Measurements from ENCODE around the gene CACNA1E. TPM values are rescaled to one million over a fixed set of nuclear protein-coding genes. Genes with fewer than 3 reads are reported as not detected.

The CACNA1E gene
- total and polyA plus RNA-seq, 2 donors (not counting 1 experiment from before 2014, with no cell fraction given), result 0.37 to 0.40 TPM

GRCh38 chr1:181777812-181778211, 294.5 kb downstream of the CACNA1E start:
- ATAC-seq (ENCODE audit: low read depth), result no peak
- POLR2A ChIA-PET, result no interaction called here
- intact Hi-C loops (cut with micrococcal nuclease), result no loop called here

GRCh38 chr1:181778640-181779260, 295.4 kb downstream of the CACNA1E start:
- Histone ChIP-seq H3K9ac (ENCODE audit: low read length) (no peak overlapping the region), H3K79me2 (ENCODE audit: control insufficient read depth, insufficient read depth, low read length) (no peaks in the 10 kb centered on the region), H2AFZ (ENCODE audit: insufficient read depth, low read depth, low read length, poor library complexity, severe bottlenecking) (no peak overlapping the region), H3K4me1 (ENCODE audit: control insufficient read depth in 2 of 2, insufficient read depth in 2 of 2, low read length in 2 of 2) (no peaks in the 10 kb centered on the region), H3K36me3 (replicated peaks in 1 of 2; ENCODE audit: control extremely low read depth in 1 of 2, control insufficient read depth in 1 of 2, extremely low read depth in 1 of 2, insufficient read depth in 2 of 2, low read length in 1 of 2) (no peaks in the 10 kb centered on the region), H3K27me3 (replicated peaks in 1 of 4; ENCODE audit: control extremely low read depth in 1 of 4, control insufficient read depth in 3 of 4, insufficient read depth in 4 of 4, low read length in 3 of 4) (no peaks in the 10 kb centered on the region), H3K27ac (ENCODE audit: low read length in 2 of 2) (no peak overlapping the region), H3K9me3 (ENCODE audit: control extremely low read depth in 1 of 3, control insufficient read depth in 2 of 3, insufficient read depth in 1 of 3, low read length in 2 of 3) (no peaks in the 10 kb centered on the region), H3K4me3 (ENCODE audit: control extremely low read depth in 1 of 5, extremely low read depth in 1 of 5, insufficient read depth in 1 of 5, low read depth in 2 of 5, low read length in 4 of 5) (no peak overlapping the region), H3K4me2 (replicated peaks; ENCODE audit: low read depth, low read length, poor library complexity, severe bottlenecking) (no peak overlapping the region), H4K20me1 (ENCODE audit: control insufficient read depth, insufficient read depth, low read length, poor library complexity, severe bottlenecking) (no peaks in the 10 kb centered on the region)
- intact Hi-C loops (cut with micrococcal nuclease), result no loop called here
- POLR2A ChIA-PET, result no interaction called here
- CTCF ChIA-PET, result no interaction called here
- TF ChIP-seq EZH2 (IDR thresholded peaks at IDR 0.05; ENCODE audit: borderline replicate concordance, insufficient read depth, low read depth, low read length, poor library complexity, severe bottlenecking), result no peak
- Mint-ChIP-seq H3K4me3 (no peak overlapping the region), H3K9me3 (ENCODE audit: insufficient read depth) (no peaks in the 10 kb centered on the region), H3K4me1 (no peaks in the 10 kb centered on the region), H3K27me3 (no peaks in the 10 kb centered on the region), H3K27ac (no peak overlapping the region)
- ATAC-seq (ENCODE audit: low read depth) (no peak), DNase-seq (no peak)
- WGBS (ENCODE audit: insufficient coverage), result 73% methylated on average over 2 of the region's 4 CpGs

More at GRCh38 chr1:181777812-181778211, 294.5 kb downstream of the CACNA1E start:
- no peaks in the 10 kb centered on the region for H3K9me3 ChIP-seq (ENCODE audit: control extremely low read depth in 1 of 3, control insufficient read depth in 2 of 3, insufficient read depth in 1 of 3, low read length in 2 of 3)
- no peaks in the 10 kb centered on the region for H3K4me1 ChIP-seq (ENCODE audit: control insufficient read depth in 2 of 2, insufficient read depth in 2 of 2, low read length in 2 of 2)
- H3K27ac ChIP-seq (ENCODE audit: low read length in 2 of 2), result no peak overlapping the region
- Mint-ChIP-seq H3K27me3 (no peaks in the 10 kb centered on the region), H3K27ac (no peak overlapping the region), H3K9me3 (ENCODE audit: insufficient read depth) (no peaks in the 10 kb centered on the region), H3K4me1 (no peaks in the 10 kb centered on the region), H3K4me3 (no peak overlapping the region)
- no peak for DNase-seq
- H3K4me2 ChIP-seq (replicated peaks; ENCODE audit: low read depth, low read length, poor library complexity, severe bottlenecking), result no peak overlapping the region
- CTCF ChIA-PET, result no interaction called here
- no peaks in the 10 kb centered on the region for H3K79me2 ChIP-seq (ENCODE audit: control insufficient read depth, insufficient read depth, low read length)
- no CpG with 5 or more reads among the region's 1 CpG for WGBS (ENCODE audit: insufficient coverage)
- no peaks in the 10 kb centered on the region for H4K20me1 ChIP-seq (ENCODE audit: control insufficient read depth, insufficient read depth, low read length, poor library complexity, severe bottlenecking)
- no peaks in the 10 kb centered on the region for H3K27me3 ChIP-seq (replicated peaks in 1 of 4; ENCODE audit: control extremely low read depth in 1 of 4, control insufficient read depth in 3 of 4, insufficient read depth in 4 of 4, low read length in 3 of 4)
- no peak overlapping the region for H3K9ac ChIP-seq (ENCODE audit: low read length)
- no peak overlapping the region for H2AFZ ChIP-seq (ENCODE audit: insufficient read depth, low read depth, low read length, poor library complexity, severe bottlenecking)
- H3K36me3 ChIP-seq (replicated peaks in 1 of 2; ENCODE audit: control extremely low read depth in 1 of 2, control insufficient read depth in 1 of 2, extremely low read depth in 1 of 2, insufficient read depth in 2 of 2, low read length in 1 of 2), result no peaks in the 10 kb centered on the region
- no peak for TF ChIP-seq EZH2 (IDR thresholded peaks at IDR 0.05; ENCODE audit: borderline replicate concordance, insufficient read depth, low read depth, low read length, poor library complexity, severe bottlenecking)
- TF ChIP-seq CTCF (IDR thresholded peaks at IDR 0.05), result no peak
- H3K4me3 ChIP-seq (ENCODE audit: control extremely low read depth in 1 of 5, extremely low read depth in 1 of 5, insufficient read depth in 1 of 5, low read depth in 2 of 5, low read length in 4 of 5), result no peak overlapping the region
